ENCODE data around the gene ASB18. TPM values are rescaled to one million over a fixed set of nuclear protein-coding genes. Genes with fewer than 3 reads are reported as not detected.

The ASB18 gene
- total RNA-seq, 3 donors from 2014 or later (not counting 1 experiment from before 2014, with no cell fraction given), result not detected

DNA sequence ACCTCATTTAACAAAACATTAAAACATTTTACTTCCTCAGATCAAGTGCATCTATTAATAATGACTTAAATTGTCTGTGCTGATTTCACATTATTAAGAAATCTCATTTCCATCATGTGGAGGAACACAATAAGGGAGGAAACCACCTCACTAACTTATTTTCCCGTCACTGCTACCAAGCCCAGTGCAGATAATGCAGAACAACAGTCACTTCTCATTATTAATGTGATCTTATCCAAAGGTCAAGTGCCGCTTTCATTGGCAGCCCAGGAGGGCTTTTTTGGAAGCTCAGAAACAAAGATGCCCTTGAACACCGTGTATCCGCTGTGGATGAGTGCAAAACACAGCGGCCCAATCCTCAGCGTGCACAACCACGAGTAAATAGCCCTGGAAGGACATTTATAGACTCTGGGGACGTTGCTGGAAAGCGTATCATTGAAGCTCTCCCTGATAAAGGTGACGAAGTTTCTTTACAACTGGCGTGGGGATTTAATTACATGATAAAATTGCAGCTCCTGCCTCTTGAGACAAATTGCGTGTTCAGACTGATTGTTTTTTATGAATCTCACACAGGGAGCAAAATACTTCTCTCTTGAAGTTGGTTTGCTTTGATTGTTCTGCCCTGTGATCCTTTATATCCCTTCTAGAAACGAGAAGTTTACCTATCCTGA lies 13.2 kb downstream of the ASB18 start:
- H3K4me1 ChIP-seq (ENCODE audit: control insufficient read depth, insufficient read depth, low read length), result no peaks in the 10 kb centered on the region
- H3K27me3 ChIP-seq (ENCODE audit: control insufficient read depth, insufficient read depth, low read length), result peaks cover 3% of the 10 kb centered on the region
- TF ChIP-seq, protein P1, sequence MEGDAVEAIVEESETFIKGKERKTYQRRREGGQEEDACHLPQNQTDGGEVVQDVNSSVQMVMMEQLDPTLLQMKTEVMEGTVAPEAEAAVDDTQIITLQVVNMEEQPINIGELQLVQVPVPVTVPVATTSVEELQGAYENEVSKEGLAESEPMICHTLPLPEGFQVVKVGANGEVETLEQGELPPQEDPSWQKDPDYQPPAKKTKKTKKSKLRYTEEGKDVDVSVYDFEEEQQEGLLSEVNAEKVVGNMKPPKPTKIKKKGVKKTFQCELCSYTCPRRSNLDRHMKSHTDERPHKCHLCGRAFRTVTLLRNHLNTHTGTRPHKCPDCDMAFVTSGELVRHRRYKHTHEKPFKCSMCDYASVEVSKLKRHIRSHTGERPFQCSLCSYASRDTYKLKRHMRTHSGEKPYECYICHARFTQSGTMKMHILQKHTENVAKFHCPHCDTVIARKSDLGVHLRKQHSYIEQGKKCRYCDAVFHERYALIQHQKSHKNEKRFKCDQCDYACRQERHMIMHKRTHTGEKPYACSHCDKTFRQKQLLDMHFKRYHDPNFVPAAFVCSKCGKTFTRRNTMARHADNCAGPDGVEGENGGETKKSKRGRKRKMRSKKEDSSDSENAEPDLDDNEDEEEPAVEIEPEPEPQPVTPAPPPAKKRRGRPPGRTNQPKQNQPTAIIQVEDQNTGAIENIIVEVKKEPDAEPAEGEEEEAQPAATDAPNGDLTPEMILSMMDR (IDR thresholded peaks at IDR 0.05), result no peak
- no peak for ATAC-seq
- no peak overlapping the region for H3K27ac ChIP-seq (ENCODE audit: low read length)
- no peak overlapping the region for H3K27ac Mint-ChIP-seq
- H3K4me1 Mint-ChIP-seq, result no peaks in the 10 kb centered on the region
- WGBS (ENCODE audit: insufficient coverage), result 61% methylated on average over 13 of the region's 13 CpGs
- no peaks in the 10 kb centered on the region for H3K36me3 ChIP-seq (ENCODE audit: control insufficient read depth, insufficient read depth, low read length)
- intact Hi-C loops (cut with micrococcal nuclease), result no loop called here
- no peaks in the 10 kb centered on the region for H3K36me3 Mint-ChIP-seq
- peaks cover 19 to 33% of the 10 kb centered on the region in 2 donors for H3K27me3 Mint-ChIP-seq (ENCODE audit: low read depth in 2 of 2)
- DNase-seq, result no peak
- no peaks in the 10 kb centered on the region for H3K9me3 ChIP-seq (ENCODE audit: control insufficient read depth, insufficient read depth, low read length)
- no peaks in the 10 kb centered on the region for H3K9me3 Mint-ChIP-seq
- no peak overlapping the region for H3K4me3 ChIP-seq (ENCODE audit: low read length)
- no peak overlapping the region for H3K4me3 Mint-ChIP-seq

DNA sequence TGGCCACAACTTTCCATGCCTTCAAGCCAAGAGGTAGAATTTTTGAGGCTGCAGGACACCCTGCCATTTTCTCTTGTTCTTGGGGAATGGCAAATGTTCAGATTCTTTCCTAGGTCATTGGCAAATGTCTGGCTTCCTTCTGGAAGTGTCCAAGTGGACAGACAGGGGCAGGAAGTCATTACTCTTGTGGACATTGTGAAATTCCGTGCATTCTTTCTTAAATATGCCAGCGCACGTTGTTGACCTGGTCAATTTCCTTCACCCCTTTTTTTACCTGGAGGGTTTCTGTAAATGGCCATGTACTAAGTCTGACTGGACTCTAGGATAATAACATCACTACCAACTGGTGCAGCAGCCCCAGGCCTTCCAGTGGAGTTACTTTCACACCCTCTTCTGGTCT lies 13.9 kb downstream of the ASB18 start:
- no peak for ATAC-seq
- no peak overlapping the region for H3K27ac Mint-ChIP-seq
- H3K9me3 ChIP-seq (ENCODE audit: control insufficient read depth, insufficient read depth, low read length), result no peaks in the 10 kb centered on the region
- H3K4me3 ChIP-seq (ENCODE audit: low read length), result no peak overlapping the region
- no peak for DNase-seq
- no peaks in the 10 kb centered on the region for H3K9me3 Mint-ChIP-seq
- 30% methylated on average over 3 of the region's 3 CpGs for WGBS (ENCODE audit: insufficient coverage)
- H3K27ac ChIP-seq (ENCODE audit: low read length), result no peak overlapping the region
- H3K27me3 ChIP-seq (ENCODE audit: control insufficient read depth, insufficient read depth, low read length), result peaks cover 3% of the 10 kb centered on the region
- H3K4me1 ChIP-seq (ENCODE audit: control insufficient read depth, insufficient read depth, low read length), result no peaks in the 10 kb centered on the region
- H3K4me3 Mint-ChIP-seq, result no peak overlapping the region
- intact Hi-C loops (cut with micrococcal nuclease), result no loop called here
- no peaks in the 10 kb centered on the region for H3K36me3 ChIP-seq (ENCODE audit: control insufficient read depth, insufficient read depth, low read length)
- H3K27me3 Mint-ChIP-seq (ENCODE audit: low read depth in 2 of 2), result peaks cover 16 to 40% of the 10 kb centered on the region in 2 donors
- H3K36me3 Mint-ChIP-seq, result no peaks in the 10 kb centered on the region
- H3K4me1 Mint-ChIP-seq, result no peaks in the 10 kb centered on the region
- TF ChIP-seq, protein P1 (IDR thresholded peaks at IDR 0.05), result no peak

DNA sequence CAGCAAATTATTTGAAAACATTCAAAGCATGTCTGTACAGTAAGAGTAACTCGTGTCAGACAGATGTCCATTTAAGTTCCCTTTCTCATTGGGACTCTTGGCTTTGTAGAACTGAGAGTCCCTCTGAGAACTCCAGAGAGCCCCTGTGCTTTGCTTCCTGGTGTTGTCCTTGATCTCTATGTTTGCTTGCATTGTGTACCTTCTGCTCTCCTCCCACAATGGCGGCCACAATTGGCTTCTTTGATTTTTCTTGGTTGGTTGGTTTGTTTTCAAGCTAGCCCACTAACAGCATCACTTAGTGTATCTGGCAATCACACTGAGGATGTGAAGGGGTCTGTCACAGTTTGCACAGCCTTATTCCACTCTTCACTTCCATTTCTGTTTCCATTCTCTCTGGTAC lies 15.1 kb downstream of the ASB18 start:
- no peaks in the 10 kb centered on the region for H3K4me1 Mint-ChIP-seq
- no peak overlapping the region for H3K4me3 Mint-ChIP-seq
- Histone ChIP-seq H3K36me3 (ENCODE audit: control insufficient read depth, insufficient read depth, low read length) (no peaks in the 10 kb centered on the region), H3K4me3 (ENCODE audit: low read length) (no peak overlapping the region), H3K27me3 (ENCODE audit: control insufficient read depth, insufficient read depth, low read length) (peaks cover 3% of the 10 kb centered on the region), H3K9me3 (ENCODE audit: control insufficient read depth, insufficient read depth, low read length) (no peaks in the 10 kb centered on the region), H3K27ac (ENCODE audit: low read length) (no peak overlapping the region), H3K4me1 (ENCODE audit: control insufficient read depth, insufficient read depth, low read length) (no peaks in the 10 kb centered on the region)
- H3K27me3 Mint-ChIP-seq (ENCODE audit: low read depth in 2 of 2), result peaks cover 19 to 42% of the 10 kb centered on the region in 2 donors
- H3K27ac Mint-ChIP-seq, result no peak overlapping the region
- DNase-seq (no peak), ATAC-seq (no peak)
- TF ChIP-seq, protein P1 (IDR thresholded peaks at IDR 0.05), result no peak
- no peaks in the 10 kb centered on the region for H3K36me3 Mint-ChIP-seq
- H3K9me3 Mint-ChIP-seq, result no peaks in the 10 kb centered on the region
- intact Hi-C loops (cut with micrococcal nuclease), result no loop called here
- WGBS (ENCODE audit: insufficient coverage), result 68% methylated on average over 1 of the region's 2 CpGs

DNA sequence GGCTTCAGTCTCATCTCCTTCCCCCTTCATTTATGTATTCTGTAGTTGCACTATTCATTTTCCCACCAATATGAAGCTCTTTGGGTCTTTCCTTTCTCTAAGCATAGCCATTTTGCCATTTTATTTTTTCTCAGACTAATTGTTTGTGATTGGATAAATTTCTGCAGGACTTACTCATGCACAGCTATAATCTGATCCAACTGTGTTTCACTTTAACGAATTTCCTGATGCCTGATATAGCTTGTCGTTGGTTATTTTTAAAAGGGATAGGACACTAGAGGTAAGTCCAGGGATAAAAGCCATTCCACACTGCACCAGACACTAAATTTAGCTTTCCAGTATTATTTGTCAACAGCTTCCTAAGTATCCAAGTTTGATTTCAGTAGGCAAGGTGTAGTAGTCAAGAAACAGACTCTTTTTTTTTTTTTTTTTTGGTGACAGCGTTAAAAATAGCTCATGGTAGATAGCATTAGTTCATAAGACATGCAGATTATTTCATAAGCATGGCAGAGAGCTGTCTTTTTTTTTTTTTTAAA lies 17.4 kb downstream of the ASB18 start:
- H3K9me3 Mint-ChIP-seq, result no peaks in the 10 kb centered on the region
- Histone ChIP-seq H3K4me1 (ENCODE audit: control insufficient read depth, insufficient read depth, low read length) (no peaks in the 10 kb centered on the region), H3K9me3 (ENCODE audit: control insufficient read depth, insufficient read depth, low read length) (no peaks in the 10 kb centered on the region), H3K4me3 (ENCODE audit: low read length) (no peak overlapping the region), H3K27me3 (ENCODE audit: control insufficient read depth, insufficient read depth, low read length) (peaks cover 3% of the 10 kb centered on the region), H3K36me3 (ENCODE audit: control insufficient read depth, insufficient read depth, low read length) (no peaks in the 10 kb centered on the region), H3K27ac (ENCODE audit: low read length) (no peak overlapping the region)
- no peaks in the 10 kb centered on the region for H3K4me1 Mint-ChIP-seq
- no peak for DNase-seq
- ATAC-seq, result no peak
- no peaks in the 10 kb centered on the region for H3K36me3 Mint-ChIP-seq
- peaks cover 19 to 42% of the 10 kb centered on the region in 2 donors for H3K27me3 Mint-ChIP-seq (ENCODE audit: low read depth in 2 of 2)
- TF ChIP-seq, protein P1 (IDR thresholded peaks at IDR 0.05), result no peak
- intact Hi-C loops (cut with micrococcal nuclease), result no loop called here
- no peak overlapping the region for H3K27ac Mint-ChIP-seq
- no peak overlapping the region for H3K4me3 Mint-ChIP-seq
- WGBS (ENCODE audit: insufficient coverage), result no CpG with 5 or more reads among the region's 3 CpGs
